Lung (tissue), 12 donors: ENCODE results near the gene MBP. TPM values are rescaled to one million over a fixed set of nuclear protein-coding genes. Genes with fewer than 3 reads are reported as not detected.

Experiments used
- ATAC-seq: fragments of 200-7000 bp; cut with Tn5 transposase; one replicate; pipeline ENCODE4 v1.9.1; 2020; ENCODE audit warnings: moderate number of reproducible peaks; ENCODE audit not compliant: insufficient read depth, low FRiP score
- DNase-seq, 3 donors: peaks; one replicate each; pipeline ENCODE4 v3.0.0-alpha.2; 2013 to 2017
- H3K27ac ChIP-seq, 2 donors: one replicate each; pipeline ENCODE4 v1.5.1; 2013; ENCODE audit warnings: mild to moderate bottlenecking in 2 of 2, moderate library complexity in 2 of 2, control low read depth in 1 of 2, inconsistent platforms in 1 of 2, low read depth in 1 of 2, low read length in 1 of 2
- H3K27me3 ChIP-seq, 3 donors: one replicate each; pipeline ENCODE4 v1.5.1; 2013; ENCODE audit warnings: low read length in 2 of 3; ENCODE audit not compliant: control insufficient read depth in 3 of 3, insufficient read depth in 3 of 3
- H3K36me3 ChIP-seq, 4 donors: one replicate each; pipeline ENCODE4 v1.5.1; 2013; ENCODE audit warnings: low read length in 4 of 4, mild to moderate bottlenecking in 1 of 4, moderate library complexity in 1 of 4; ENCODE audit not compliant: control insufficient read depth in 4 of 4, insufficient read depth in 4 of 4
- H3K4me1 ChIP-seq, 5 donors: one replicate each; pipeline ENCODE4 v1.5.1; 2013; ENCODE audit warnings: low read length in 5 of 5, mild to moderate bottlenecking in 2 of 5, moderate library complexity in 1 of 5; ENCODE audit not compliant: control insufficient read depth in 5 of 5, insufficient read depth in 5 of 5
- H3K4me3 ChIP-seq: one replicate; pipeline ENCODE4 v1.5.1; 2013; ENCODE audit warnings: mild to moderate bottlenecking, control low read depth, moderate library complexity
- H3K9ac ChIP-seq, 2 donors: one replicate each; pipeline ENCODE4 v1.5.1; 2013; ENCODE audit warnings: low read length in 2 of 2, control low read depth in 1 of 2; ENCODE audit not compliant: insufficient read depth in 1 of 2
- H3K9me3 ChIP-seq, 4 donors: one replicate each; pipeline ENCODE4 v1.5.1; 2013; ENCODE audit warnings: low read length in 3 of 4, mild to moderate bottlenecking in 1 of 4, moderate library complexity in 1 of 4; ENCODE audit not compliant: control insufficient read depth in 4 of 4, insufficient read depth in 3 of 4
- CTCF ChIP-seq: IDR thresholded peaks from 2 replicates; pipeline ENCODE4 v1.5.1; 2012; ENCODE audit warnings: mild to moderate bottlenecking; ENCODE audit errors: control extremely low read depth, extremely low read depth
- WGBS, 2 donors: extraction: QIAGEN DNeasy Blood & Tissue Kit; methylation state at CpG; one replicate each; pipeline ENCODE4 v1.1.7; 2013; 5-methylcytosine and 5-hydroxymethylcytosine counted together
- polyA plus RNA-seq, 2 donors: library from polyadenylated mRNA; stranded (reverse); fragments of 200-250 nt; gene quantifications; one replicate each; pipeline ENCODE4 v1.2.1, GENCODE V29; 2013
- total RNA-seq, 2 donors: library from RNA; depleted of rRNA in 1 of 2; stranded (reverse); fragments of >200 nt in 1 of 2; gene quantifications; one replicate each; pipeline ENCODE4 v1.2.1, GENCODE V29; 2014 to 2021
- donor health status: control.
- donor health status: control.
- donor health status: Bipolar disorder and iron deficiency.
- donor health status: healthy.
- donor health status: DM: yes; HTN: yes; CAD: no.

Gene MBP
- total and polyA plus RNA-seq, 4 donors, result 15.6 to 64.1 (median 30.9) TPM

GRCh38 chr18:77140030-77140429 is 7.4 kb upstream of the MBP start:
- no peak overlapping the region for H3K4me3 ChIP-seq
- H3K4me1 ChIP-seq, result peaks cover 0 to 6% (median 0%) of the 10 kb centered on the region in 5 donors
- no peak for TF ChIP-seq CTCF
- no peak overlapping the region for H3K9ac ChIP-seq
- DNase-seq (no peak), ATAC-seq (no peak)
- 83 to 92% methylated on average over 5 of the region's 5 CpGs for WGBS, 2 donors
- peaks cover 0 to 3% (median 0%) of the 10 kb centered on the region in 3 donors for H3K27me3 ChIP-seq
- H3K27ac ChIP-seq, result no peak overlapping the region
- peaks cover 0 to 6% (median 1%) of the 10 kb centered on the region in 4 donors for H3K9me3 ChIP-seq
- no peaks in the 10 kb centered on the region for H3K36me3 ChIP-seq

- Histone ChIP-seq H3K27ac (no peak overlapping the region), H3K9me3 (peaks cover 0 to 6% (median 1%) of the 10 kb centered on the region in 4 donors), H3K9ac (no peak overlapping the region), H3K4me1 (peaks cover 0 to 6% (median 0%) of the 10 kb centered on the region in 5 donors), H3K27me3 (peaks cover 0 to 6% (median 4%) of the 10 kb centered on the region in 3 donors), H3K36me3 (no peaks in the 10 kb centered on the region), H3K4me3 (no peak overlapping the region)
- DNase-seq (no peak), ATAC-seq (no peak)
- no peak for TF ChIP-seq CTCF
- 62 to 86% methylated on average over 5 of the region's 5 CpGs for WGBS, 2 donors
Measured at GRCh38 chr18:77139619-77140018, 7.0 kb upstream of the MBP start.

- TF ChIP-seq CTCF, result no peak
- Histone ChIP-seq H3K27ac (peak overlapping the region in 1 of 2 donors; percentile 35), H3K4me3 (no peak overlapping the region), H3K9ac (no peak overlapping the region), H3K9me3 (peaks cover 0 to 3% (median 1%) of the 10 kb centered on the region in 4 donors), H3K36me3 (no peaks in the 10 kb centered on the region), H3K27me3 (peaks cover 0 to 14% (median 12%) of the 10 kb centered on the region in 3 donors), H3K4me1 (peaks cover 0 to 11% (median 0%) of the 10 kb centered on the region in 5 donors)
- DNase-seq, result peak in 1 of 3 donors; percentile 30
- 69 to 87% methylated on average over 10 of the region's 10 CpGs for WGBS, 2 donors
- ATAC-seq, result peak; percentile 23
Measured at GRCh38 chr18:77138270-77138669, 5.7 kb upstream of the MBP start.

GRCh38 chr18:77137851-77138250 is 5.3 kb upstream of the MBP start:
- no peaks in the 10 kb centered on the region for H3K9me3 ChIP-seq
- peaks cover 0 to 15% (median 0%) of the 10 kb centered on the region in 5 donors for H3K4me1 ChIP-seq
- no peak overlapping the region for H3K27ac ChIP-seq
- no peak for TF ChIP-seq CTCF
- peaks cover 0 to 15% (median 14%) of the 10 kb centered on the region in 3 donors for H3K27me3 ChIP-seq
- H3K36me3 ChIP-seq, result no peaks in the 10 kb centered on the region
- WGBS, 2 donors, result 77 to 85% methylated on average over 9 of the region's 9 CpGs
- H3K4me3 ChIP-seq, result no peak overlapping the region
- no peak for DNase-seq
- ATAC-seq, result peak; percentile 1
- H3K9ac ChIP-seq, result no peak overlapping the region
